Measurements from ENCODE around the gene F5. TPM values are rescaled to one million over a fixed set of nuclear protein-coding genes. Genes with fewer than 3 reads are reported as not detected.

F5 gene
- total RNA-seq, 1 experiment from 2014 or later: 0.09 TPM

GRCh38 chr1:169487133-169487532 lies 99.1 kb downstream of the F5 start:
- intact Hi-C loops (cut with micrococcal nuclease): loop anchor here (5.0 to 10.0 kb wide), 2 partner anchors 320 to 372 kb away; no protein-coding TSS in a partner anchor
- ChIA-PET POLR2A (interaction anchor here (0.8 to 4.1 kb wide), 15 partner anchors 9 to 1260 kb away, joined by 3 to 242 read pairs (median 12); partner anchors contain the start of genes BLZF1, METTL18 and NME7), CTCF (interaction anchor here (0.5 to 2.9 kb wide), 11 partner anchors 12 to 1486 kb away, joined by 3 to 33 read pairs (median 3); no protein-coding TSS in a partner anchor)
- Mint-ChIP-seq H3K4me1 (ENCODE audit: insufficient read depth, unreplicated experiment) (peaks cover 44% of the 10 kb centered on the region), H3K27me3 (ENCODE audit: insufficient read depth, unreplicated experiment) (no peaks in the 10 kb centered on the region), H3K9me3 (ENCODE audit: unreplicated experiment) (no peaks in the 10 kb centered on the region), H3K36me3 (ENCODE audit: insufficient read depth, unreplicated experiment) (no peaks in the 10 kb centered on the region), H3K4me3 (ENCODE audit: unreplicated experiment) (peak overlapping the region; percentile 75), H3K27ac (ENCODE audit: low read depth, unreplicated experiment) (peak overlapping the region; percentile 98)
- no TSS peak for BruUV-seq (replicated peaks)
- DNase-seq (ENCODE audit: unreplicated experiment): no peak
- TF ChIP-seq CTCF (IDR thresholded peaks at IDR 0.05; ENCODE audit: unreplicated experiment): no peak

GRCh38 chr1:169486281-169487051 lies 99.8 kb downstream of the F5 start:
- no peaks in the 10 kb centered on the region for H3K9me3 Mint-ChIP-seq (ENCODE audit: unreplicated experiment)
- no peaks in the 10 kb centered on the region for H3K27me3 Mint-ChIP-seq (ENCODE audit: insufficient read depth, unreplicated experiment)
- TF ChIP-seq CTCF (IDR thresholded peaks at IDR 0.05; ENCODE audit: unreplicated experiment): no peak
- peak; percentile 75 for DNase-seq (ENCODE audit: unreplicated experiment)
- no peaks in the 10 kb centered on the region for H3K36me3 Mint-ChIP-seq (ENCODE audit: insufficient read depth, unreplicated experiment)
- ChIA-PET CTCF (interaction anchor here (0.5 to 2.9 kb wide), 15 partner anchors 12 to 1354 kb away, joined by 3 to 33 read pairs (median 3); no protein-coding TSS in a partner anchor), POLR2A (interaction anchor here (0.5 to 4.1 kb wide), 41 partner anchors 8 to 1932 kb away, joined by 3 to 242 read pairs (median 5); partner anchors contain the start of genes BLZF1, CREG1, F5 and METTL18)
- TSS peak; percentile 87 for BruUV-seq (replicated peaks)
- peaks cover 44% of the 10 kb centered on the region for H3K4me1 Mint-ChIP-seq (ENCODE audit: insufficient read depth, unreplicated experiment)
- intact Hi-C loops (cut with micrococcal nuclease): loop anchor here (1.0 to 10.0 kb wide), 5 partner anchors 25 to 372 kb away; no protein-coding TSS in a partner anchor
- H3K4me3 Mint-ChIP-seq (ENCODE audit: unreplicated experiment): peak overlapping the region; percentile 75
- H3K27ac Mint-ChIP-seq (ENCODE audit: low read depth, unreplicated experiment): peak overlapping the region; percentile 98

DNA sequence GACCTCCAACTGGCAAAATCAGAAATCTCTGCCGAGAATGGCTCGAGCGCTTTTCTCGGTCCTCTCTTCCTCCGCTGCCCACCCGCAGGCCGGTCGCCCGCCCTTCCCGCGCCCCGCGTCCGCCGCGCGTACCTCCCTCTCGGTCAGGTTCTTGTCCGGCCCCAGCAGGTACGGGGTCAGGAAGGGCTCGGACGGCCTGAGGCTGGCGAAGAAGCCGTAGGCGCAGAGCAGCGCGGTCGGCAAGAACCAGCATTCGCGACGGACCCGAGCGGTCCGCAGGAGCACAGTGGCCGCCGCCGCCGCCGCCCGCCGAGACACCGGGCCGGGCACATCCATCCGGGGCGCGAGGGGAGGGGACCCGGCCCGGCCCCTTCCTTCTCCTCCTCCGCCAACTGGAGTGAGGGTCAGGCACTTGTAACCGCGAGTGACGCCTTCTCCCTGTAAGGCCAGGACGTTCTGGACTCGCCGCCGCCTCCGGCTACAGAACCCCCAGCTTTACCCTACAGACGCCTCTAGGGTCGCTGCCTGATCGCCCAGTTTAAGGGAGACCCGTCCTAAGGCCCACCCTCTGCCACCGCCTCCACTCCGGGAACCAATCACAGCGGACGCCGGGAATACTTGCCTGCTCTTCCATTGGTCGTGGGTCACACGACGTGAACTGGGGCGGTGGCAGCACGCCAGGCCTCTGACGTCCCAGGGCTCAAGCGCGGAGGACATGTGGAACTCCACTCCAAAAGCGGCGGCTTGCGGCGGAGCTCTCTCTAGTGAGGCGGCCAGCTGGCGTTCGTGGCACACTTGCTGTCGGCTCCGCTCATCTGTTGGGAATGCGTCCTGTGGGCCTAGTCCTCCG lies 100.6 kb downstream of the F5 start, which contains the start of gene SLC19A2:
Gene SLC19A2 (minus strand): TSS at position 514 of the 850 bp plus-strand sequence. CDS start 178 bp downstream, at position 336.
- CTCF ChIA-PET: interaction anchor here (0.9 to 2.9 kb wide), 9 partner anchors 13 to 62 kb away, joined by 3 to 33 read pairs (median 5); no protein-coding TSS in a partner anchor
- H3K4me1 Mint-ChIP-seq (ENCODE audit: insufficient read depth, unreplicated experiment): peaks cover 46% of the 10 kb centered on the region
- POLR2A ChIA-PET: interaction anchor here (0.5 to 4.1 kb wide), 38 partner anchors 9 to 1932 kb away, joined by 3 to 242 read pairs (median 5); partner anchors contain the start of genes BLZF1, CREG1, F5 and METTL18
- peak within 1 kb of the TSS; percentile 75 for H3K4me3 Mint-ChIP-seq (ENCODE audit: unreplicated experiment)
- peak within 1 kb of the TSS; percentile 98 for H3K27ac Mint-ChIP-seq (ENCODE audit: low read depth, unreplicated experiment)
- BruUV-seq (replicated peaks): no TSS peak
- no peak for TF ChIP-seq CTCF (IDR thresholded peaks at IDR 0.05; ENCODE audit: unreplicated experiment)
- H3K36me3 Mint-ChIP-seq (ENCODE audit: insufficient read depth, unreplicated experiment): no peaks in the 10 kb centered on the region
- intact Hi-C loops (cut with micrococcal nuclease): loop anchor here (1.0 to 10.0 kb wide), 8 partner anchors 19 to 371 kb away; partner anchors contain the start of gene NME7
- peak; percentile 100 for DNase-seq (ENCODE audit: unreplicated experiment)
- no peaks in the 10 kb centered on the region for H3K27me3 Mint-ChIP-seq (ENCODE audit: insufficient read depth, unreplicated experiment)
- no peaks in the 10 kb centered on the region for H3K9me3 Mint-ChIP-seq (ENCODE audit: unreplicated experiment)
